ENCODE results near the gene TGFB2. TPM values are rescaled to one million over a fixed set of nuclear protein-coding genes. Genes with fewer than 3 reads are reported as not detected.

TGFB2 gene
- total and polyA plus RNA-seq, 2 experiments from 2014 or later = 0.97 to 1.3 TPM

- H3K9ac ChIP-seq = no peak overlapping the region
- WGBS, 2 experiments (ENCODE audit: low coverage in 1 of 2, low lambda C conversion rate in 2 of 2, missing lambda C conversion rate in 2 of 2) = 95 to 97% methylated on average over 4 of the region's 4 CpGs
- in situ Hi-C loops (cut with MboI) = no loop called here
- DNase-seq = no peak
- no peaks in the 10 kb centered on the region; the same call in 1 of the 2 replicates for H3K36me3 ChIP-seq (ENCODE audit: low read depth)
- TF ChIP-seq EZH2phosphoT487 (IDR thresholded peaks at IDR 0.05; ENCODE audit: insufficient read depth, low read depth) (no peak), EZH2 (IDR thresholded peaks at IDR 0.05; ENCODE audit: insufficient read depth, poor library complexity, severe bottlenecking) (no peak)
- H3K27me3 ChIP-seq (replicated peaks; ENCODE audit: insufficient read depth) = no peaks in the 10 kb centered on the region
- no peak overlapping the region for H3K4me2 ChIP-seq (ENCODE audit: unreplicated experiment)
- H3K79me2 ChIP-seq (ENCODE audit: insufficient read depth) = peaks cover 78% of the 10 kb centered on the region
- H3K27ac ChIP-seq = no peak overlapping the region
- H4K20me1 ChIP-seq (ENCODE audit: insufficient read depth) = no peaks in the 10 kb centered on the region
- no peak overlapping the region for H2AFZ ChIP-seq
- H3K4me1 ChIP-seq (ENCODE audit: insufficient read depth) = peaks cover 33% of the 10 kb centered on the region
- no peaks in the 10 kb centered on the region for H3K9me2 ChIP-seq (ENCODE audit: insufficient read depth)
- no peaks in the 10 kb centered on the region for H3F3A ChIP-seq (ENCODE audit: insufficient read depth)
- no peaks in the 10 kb centered on the region for H3K9me3 ChIP-seq (ENCODE audit: low read depth)
- H3K4me3 ChIP-seq = no peak overlapping the region
Observed at GRCh38 chr1:218298398-218298797, 46.7 kb upstream of the TGFB2 start.

GRCh38 chr1:218299416-218299815 is 45.7 kb upstream of the TGFB2 start:
- H2AFZ ChIP-seq = 0 out of 2 replicates have a peak overlapping the region, but pooled peaks have one; percentile 12
- H3K36me3 ChIP-seq (ENCODE audit: low read depth) = no peaks in the 10 kb centered on the region; the same call in 1 of the 2 replicates
- H3K4me3 ChIP-seq = no peak overlapping the region
- no peak overlapping the region for H3K4me2 ChIP-seq (ENCODE audit: unreplicated experiment)
- in situ Hi-C loops (cut with MboI) = no loop called here
- peaks cover 68% of the 10 kb centered on the region for H3K79me2 ChIP-seq (ENCODE audit: insufficient read depth)
- H3K9ac ChIP-seq = no peak overlapping the region
- TF ChIP-seq EZH2phosphoT487 (IDR thresholded peaks at IDR 0.05; ENCODE audit: insufficient read depth, low read depth) (no peak), EZH2 (IDR thresholded peaks at IDR 0.05; ENCODE audit: insufficient read depth, poor library complexity, severe bottlenecking) (no peak)
- DNase-seq = peak; percentile 75
- no peak overlapping the region for H3K27ac ChIP-seq
- no peaks in the 10 kb centered on the region for H4K20me1 ChIP-seq (ENCODE audit: insufficient read depth)
- WGBS, 2 experiments (ENCODE audit: low coverage in 1 of 2, low lambda C conversion rate in 2 of 2, missing lambda C conversion rate in 2 of 2) = 43% methylated on average over 2 of the region's 2 CpGs
- no peaks in the 10 kb centered on the region for H3K9me2 ChIP-seq (ENCODE audit: insufficient read depth)
- H3F3A ChIP-seq (ENCODE audit: insufficient read depth) = no peaks in the 10 kb centered on the region
- peaks cover 29% of the 10 kb centered on the region for H3K4me1 ChIP-seq (ENCODE audit: insufficient read depth)
- H3K27me3 ChIP-seq (replicated peaks; ENCODE audit: insufficient read depth) = no peaks in the 10 kb centered on the region
- H3K9me3 ChIP-seq (ENCODE audit: low read depth) = no peaks in the 10 kb centered on the region

- 91 to 95% methylated on average over 1 of the region's 1 CpG for WGBS, 2 experiments (ENCODE audit: low coverage in 1 of 2, low lambda C conversion rate in 2 of 2, missing lambda C conversion rate in 2 of 2)
- H3K79me2 ChIP-seq (ENCODE audit: insufficient read depth) = peaks cover 56% of the 10 kb centered on the region
- no peaks in the 10 kb centered on the region for H3K9me3 ChIP-seq (ENCODE audit: low read depth)
- H2AFZ ChIP-seq = no peak overlapping the region
- no peaks in the 10 kb centered on the region; the same call in 1 of the 2 replicates for H3K36me3 ChIP-seq (ENCODE audit: low read depth)
- H3K4me2 ChIP-seq (ENCODE audit: unreplicated experiment) = no peak overlapping the region
- TF ChIP-seq EZH2 (IDR thresholded peaks at IDR 0.05; ENCODE audit: insufficient read depth, poor library complexity, severe bottlenecking) = no peak
- TF ChIP-seq EZH2phosphoT487 (IDR thresholded peaks at IDR 0.05; ENCODE audit: insufficient read depth, low read depth) = no peak
- no peak overlapping the region for H3K4me3 ChIP-seq
- DNase-seq = no peak
- no peaks in the 10 kb centered on the region for H3F3A ChIP-seq (ENCODE audit: insufficient read depth)
- in situ Hi-C loops (cut with MboI) = no loop called here
- no peak overlapping the region for H3K27ac ChIP-seq
- H3K4me1 ChIP-seq (ENCODE audit: insufficient read depth) = peaks cover 24% of the 10 kb centered on the region
- no peaks in the 10 kb centered on the region for H3K27me3 ChIP-seq (replicated peaks; ENCODE audit: insufficient read depth)
- H4K20me1 ChIP-seq (ENCODE audit: insufficient read depth) = no peaks in the 10 kb centered on the region
- no peaks in the 10 kb centered on the region for H3K9me2 ChIP-seq (ENCODE audit: insufficient read depth)
- H3K9ac ChIP-seq = no peak overlapping the region
Observed at GRCh38 chr1:218301217-218301616, 43.9 kb upstream of the TGFB2 start.

GRCh38 chr1:218302155-218302554 is 43.0 kb upstream of the TGFB2 start:
- peaks cover 6% of the 10 kb centered on the region; the same call in 1 of the 2 replicates for H3K36me3 ChIP-seq (ENCODE audit: low read depth)
- no peaks in the 10 kb centered on the region for H3K9me3 ChIP-seq (ENCODE audit: low read depth)
- peaks cover 21% of the 10 kb centered on the region for H3K4me1 ChIP-seq (ENCODE audit: insufficient read depth)
- no peaks in the 10 kb centered on the region for H3K27me3 ChIP-seq (replicated peaks; ENCODE audit: insufficient read depth)
- no peak overlapping the region for H3K4me2 ChIP-seq (ENCODE audit: unreplicated experiment)
- no peaks in the 10 kb centered on the region for H3K9me2 ChIP-seq (ENCODE audit: insufficient read depth)
- DNase-seq = no peak
- no peak overlapping the region for H3K27ac ChIP-seq
- no peaks in the 10 kb centered on the region for H3F3A ChIP-seq (ENCODE audit: insufficient read depth)
- H4K20me1 ChIP-seq (ENCODE audit: insufficient read depth) = no peaks in the 10 kb centered on the region
- WGBS, 2 experiments (ENCODE audit: low coverage in 1 of 2, low lambda C conversion rate in 2 of 2, missing lambda C conversion rate in 2 of 2) = 84 to 90% methylated on average over 3 of the region's 3 CpGs
- H3K4me3 ChIP-seq = no peak overlapping the region
- no peak overlapping the region for H2AFZ ChIP-seq
- peaks cover 48% of the 10 kb centered on the region for H3K79me2 ChIP-seq (ENCODE audit: insufficient read depth)
- H3K9ac ChIP-seq = no peak overlapping the region
- no peak for TF ChIP-seq EZH2phosphoT487 (IDR thresholded peaks at IDR 0.05; ENCODE audit: insufficient read depth, low read depth)
- no peak for TF ChIP-seq EZH2 (IDR thresholded peaks at IDR 0.05; ENCODE audit: insufficient read depth, poor library complexity, severe bottlenecking)
- in situ Hi-C loops (cut with MboI) = no loop called here

All from GM23248 (cell line).